Caco-2 (cell line): ENCODE results near the gene VPS39. TPM values are rescaled to one million over a fixed set of nuclear protein-coding genes. Genes with fewer than 3 reads are reported as not detected.

ENCODE experiments used
- BruUV-seq: library from RNA; stranded (reverse); fragments of 400-500 nt; replicated peaks from 2 replicates; lab custom pipeline; 2021; lab: Mats Ljungman, UMichigan
- CTCF ChIA-PET: fragments of 300-600 bp; sonication (Branson Sonifier 250); formaldehyde crosslinking; loops from one replicate; lab custom pipeline; 2022; ENCODE audit warnings: antibody characterized with exemption; lab: Charles Lee
- POLR2A ChIA-PET: fragments of 300-600 bp; sonication (Branson Sonifier 250); formaldehyde crosslinking; loops from one replicate; lab custom pipeline; 2022; ENCODE audit warnings: antibody characterized with exemption; lab: Charles Lee
- DNase-seq, 2 experiments: peaks; one replicate each; pipeline versions ENCODE4 v3.0.0 to v3.0.0-alpha.2; 2020 to 2022
- H3K27me3 ChIP-seq: replicated peaks from 2 replicates; pipeline ENCODE4 v1.6.0; 2011; ENCODE audit warnings: low read length; ENCODE audit not compliant: control insufficient read depth, insufficient read depth
- H3K36me3 ChIP-seq: 2 replicates; pipeline ENCODE4 v1.5.1; 2011; ENCODE audit warnings: low read length; ENCODE audit not compliant: control insufficient read depth, insufficient read depth
- H3K4me1 ChIP-seq: fragments of 250-450 bp; sonication (Bioruptor Pico); 2 replicates; pipeline ENCODE4 v1.5.1; 2020; ENCODE audit warnings: mild to moderate bottlenecking
- H3K4me3 ChIP-seq: 2 replicates; pipeline ENCODE4 v1.5.1; 2011; ENCODE audit warnings: low read depth, mild to moderate bottlenecking, control low read depth, low read length
- H3K9me3 ChIP-seq: fragments of 250-450 bp; sonication (Bioruptor Pico); 2 replicates; pipeline ENCODE4 v1.5.1; 2020; ENCODE audit warnings: mild to moderate bottlenecking, moderate library complexity
- H3K27ac Mint-ChIP-seq: one replicate; pipeline ENCODE4 v1.8.0; 2022; ENCODE audit warnings: mixed read lengths; ENCODE audit not compliant: unreplicated experiment
- H3K27me3 Mint-ChIP-seq: one replicate; pipeline ENCODE4 v1.8.0; 2022; ENCODE audit warnings: mixed read lengths; ENCODE audit not compliant: insufficient read depth, unreplicated experiment
- H3K36me3 Mint-ChIP-seq: one replicate; pipeline ENCODE4 v1.8.0; 2022; ENCODE audit warnings: mild to moderate bottlenecking, mixed read lengths; ENCODE audit not compliant: insufficient read depth, unreplicated experiment
- H3K4me1 Mint-ChIP-seq: one replicate; pipeline ENCODE4 v1.8.0; 2022; ENCODE audit warnings: low read depth, mixed read lengths; ENCODE audit not compliant: unreplicated experiment
- H3K4me3 Mint-ChIP-seq: one replicate; pipeline ENCODE4 v1.8.0; 2022; ENCODE audit warnings: mild to moderate bottlenecking, moderate library complexity, mixed read lengths; ENCODE audit not compliant: unreplicated experiment
- H3K9me3 Mint-ChIP-seq: one replicate; pipeline ENCODE4 v1.8.0; 2022; ENCODE audit warnings: mixed read lengths; ENCODE audit not compliant: unreplicated experiment
- intact Hi-C: fragments of 100-400 bp; cut with micrococcal nuclease; formaldehyde crosslinking; loops from one replicate; pipeline ENCODE4 v1.10.0; 2022; ENCODE audit not compliant: unreplicated experiment
- total RNA-seq: library from RNA; stranded (reverse); gene quantifications from 2 replicates; pipeline ENCODE4 v1.2.3, GENCODE V29; 2022
- TF ChIP-seq, protein P1 (sequence below), 2 experiments: fragments of 200-600 bp in 1 of 2; IDR thresholded peaks; 1 replicate in 1 of 2; 2 replicates in 1 of 2; pipeline versions ENCODE4 v1.5.1 to v1.8.0; 2011 to 2022; ENCODE audit warnings: antibody characterized with exemption in 1 of 2, control low read depth in 1 of 2, inconsistent platforms in 1 of 2, low read depth in 1 of 2, low read length in 1 of 2, mild to moderate bottlenecking in 1 of 2, moderate library complexity in 1 of 2; ENCODE audit not compliant: insufficient read depth in 1 of 2, severe bottlenecking in 1 of 2, unreplicated experiment in 1 of 2

Gene VPS39
- total RNA-seq, 1 experiment from 2014 or later = 48.4 TPM

DNA sequence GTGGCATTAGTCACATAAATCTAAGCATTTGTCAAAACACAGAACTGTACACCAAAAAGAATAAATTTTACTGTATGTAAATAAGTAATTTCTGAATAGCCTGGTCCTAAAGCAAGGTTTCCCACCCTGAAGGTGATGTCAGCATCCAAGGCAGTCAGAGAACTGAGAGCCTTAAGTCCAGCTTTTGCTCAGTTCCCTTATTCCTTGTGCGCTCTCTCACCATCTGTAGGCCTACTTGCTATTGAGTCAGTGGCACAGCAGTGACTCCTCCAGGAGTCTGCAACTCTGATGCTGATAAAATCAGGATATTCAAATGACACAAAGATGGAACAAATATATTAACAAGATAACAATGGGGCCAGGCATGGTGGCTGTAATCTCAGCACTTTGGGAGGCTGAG, 22.3 kb downstream of the VPS39 start:
- no peak overlapping the region for H3K27ac Mint-ChIP-seq
- H3K27me3 ChIP-seq = no peaks in the 10 kb centered on the region
- no peaks in the 10 kb centered on the region; the same call in 1 of the 2 replicates for H3K36me3 ChIP-seq
- no peak overlapping the region for H3K4me3 ChIP-seq
- H3K9me3 ChIP-seq = no peaks in the 10 kb centered on the region
- TF ChIP-seq, protein P1, sequence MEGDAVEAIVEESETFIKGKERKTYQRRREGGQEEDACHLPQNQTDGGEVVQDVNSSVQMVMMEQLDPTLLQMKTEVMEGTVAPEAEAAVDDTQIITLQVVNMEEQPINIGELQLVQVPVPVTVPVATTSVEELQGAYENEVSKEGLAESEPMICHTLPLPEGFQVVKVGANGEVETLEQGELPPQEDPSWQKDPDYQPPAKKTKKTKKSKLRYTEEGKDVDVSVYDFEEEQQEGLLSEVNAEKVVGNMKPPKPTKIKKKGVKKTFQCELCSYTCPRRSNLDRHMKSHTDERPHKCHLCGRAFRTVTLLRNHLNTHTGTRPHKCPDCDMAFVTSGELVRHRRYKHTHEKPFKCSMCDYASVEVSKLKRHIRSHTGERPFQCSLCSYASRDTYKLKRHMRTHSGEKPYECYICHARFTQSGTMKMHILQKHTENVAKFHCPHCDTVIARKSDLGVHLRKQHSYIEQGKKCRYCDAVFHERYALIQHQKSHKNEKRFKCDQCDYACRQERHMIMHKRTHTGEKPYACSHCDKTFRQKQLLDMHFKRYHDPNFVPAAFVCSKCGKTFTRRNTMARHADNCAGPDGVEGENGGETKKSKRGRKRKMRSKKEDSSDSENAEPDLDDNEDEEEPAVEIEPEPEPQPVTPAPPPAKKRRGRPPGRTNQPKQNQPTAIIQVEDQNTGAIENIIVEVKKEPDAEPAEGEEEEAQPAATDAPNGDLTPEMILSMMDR (IDR thresholded peaks at IDR 0.05; ENCODE audit: insufficient read depth in 1 of 2, low read depth in 1 of 2, low read length in 1 of 2, severe bottlenecking in 1 of 2, unreplicated experiment in 1 of 2) = no peak
- no peak for DNase-seq
- intact Hi-C loops = no loop called here
- H3K4me1 ChIP-seq = no peaks in the 10 kb centered on the region
- no TSS peak for BruUV-seq
- ChIA-PET POLR2A (no interaction called here), CTCF (no interaction called here)
- peaks cover 37% of the 10 kb centered on the region for H3K36me3 Mint-ChIP-seq
- no peaks in the 10 kb centered on the region for H3K9me3 Mint-ChIP-seq
- no peaks in the 10 kb centered on the region for H3K27me3 Mint-ChIP-seq
- H3K4me1 Mint-ChIP-seq = no peaks in the 10 kb centered on the region
- H3K4me3 Mint-ChIP-seq = no peak overlapping the region

GRCh38 chr15:42184736-42185135, 23.4 kb downstream of the VPS39 start:
- TF ChIP-seq, protein P1 (IDR thresholded peaks at IDR 0.05; ENCODE audit: insufficient read depth in 1 of 2, low read depth in 1 of 2, low read length in 1 of 2, severe bottlenecking in 1 of 2, unreplicated experiment in 1 of 2) = no peak
- Mint-ChIP-seq H3K4me1 (no peaks in the 10 kb centered on the region), H3K36me3 (peaks cover 38% of the 10 kb centered on the region), H3K27ac (no peak overlapping the region), H3K4me3 (no peak overlapping the region), H3K27me3 (no peaks in the 10 kb centered on the region), H3K9me3 (no peaks in the 10 kb centered on the region)
- POLR2A ChIA-PET = no interaction called here
- no peak for DNase-seq
- no TSS peak for BruUV-seq
- no peaks in the 10 kb centered on the region for H3K4me1 ChIP-seq
- H3K36me3 ChIP-seq = no peaks in the 10 kb centered on the region; the same call in 1 of the 2 replicates
- intact Hi-C loops = no loop called here
- no peaks in the 10 kb centered on the region for H3K9me3 ChIP-seq
- CTCF ChIA-PET = no interaction called here
- H3K4me3 ChIP-seq = no peak overlapping the region
- no peaks in the 10 kb centered on the region for H3K27me3 ChIP-seq

DNA sequence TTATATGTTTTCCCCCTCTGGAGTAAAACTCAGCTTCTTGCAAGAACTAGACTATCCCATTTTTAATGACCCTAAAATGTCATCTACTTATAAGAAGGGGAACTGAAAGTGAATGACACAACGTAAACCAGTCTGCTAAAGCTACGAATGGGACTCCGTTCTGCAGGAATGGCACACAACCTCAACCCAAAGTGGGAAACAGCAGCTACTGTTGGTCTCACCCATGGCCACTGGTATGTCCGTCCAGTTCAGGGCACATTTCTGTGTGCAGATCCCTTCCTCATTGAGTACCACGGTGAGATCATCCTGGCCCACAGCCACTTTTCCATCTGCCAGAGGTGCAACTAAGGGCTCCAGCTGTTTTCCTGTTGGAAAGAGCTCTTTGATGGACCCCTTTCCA, 23.8 kb downstream of the VPS39 start:
- no peaks in the 10 kb centered on the region for H3K27me3 ChIP-seq
- no peaks in the 10 kb centered on the region for H3K4me1 Mint-ChIP-seq
- no peak overlapping the region for H3K27ac Mint-ChIP-seq
- CTCF ChIA-PET = no interaction called here
- H3K9me3 Mint-ChIP-seq = no peaks in the 10 kb centered on the region
- TF ChIP-seq, protein P1 (IDR thresholded peaks at IDR 0.05; ENCODE audit: insufficient read depth in 1 of 2, low read depth in 1 of 2, low read length in 1 of 2, severe bottlenecking in 1 of 2, unreplicated experiment in 1 of 2) = no peak
- BruUV-seq = no TSS peak
- H3K27me3 Mint-ChIP-seq = no peaks in the 10 kb centered on the region
- intact Hi-C loops = no loop called here
- H3K9me3 ChIP-seq = no peaks in the 10 kb centered on the region
- DNase-seq = no peak
- H3K36me3 ChIP-seq = no peaks in the 10 kb centered on the region; the same call in 1 of the 2 replicates
- no peak overlapping the region for H3K4me3 ChIP-seq
- no peak overlapping the region for H3K4me3 Mint-ChIP-seq
- no peaks in the 10 kb centered on the region for H3K4me1 ChIP-seq
- POLR2A ChIA-PET = no interaction called here
- peaks cover 39% of the 10 kb centered on the region for H3K36me3 Mint-ChIP-seq
